RPMI8226 (cell line): ENCODE measurements around the gene SLC35E4.
"Not testable (repeated sequence)": the region's sequence is repeated elsewhere in the genome, so short reads cannot be mapped to it uniquely, and the experiment has no call there.

Experiments used
- DNase-seq: peaks from one replicate; pipeline ENCODE4 v3.0.0-alpha.2; 2015

SLC35E4 gene

GRCh38 chr22:30612789-30613188 is 22.8 kb upstream of the SLC35E4 start:
- no peak for DNase-seq

- DNase-seq: no peak
Observed at GRCh38 chr22:30614268-30614667, 21.3 kb upstream of the SLC35E4 start.

- no peak for DNase-seq
Observed at GRCh38 chr22:30614879-30615278, 20.7 kb upstream of the SLC35E4 start.

- DNase-seq: no peak
Observed at GRCh38 chr22:30615543-30615954, 20.0 kb upstream of the SLC35E4 start.

DNA sequence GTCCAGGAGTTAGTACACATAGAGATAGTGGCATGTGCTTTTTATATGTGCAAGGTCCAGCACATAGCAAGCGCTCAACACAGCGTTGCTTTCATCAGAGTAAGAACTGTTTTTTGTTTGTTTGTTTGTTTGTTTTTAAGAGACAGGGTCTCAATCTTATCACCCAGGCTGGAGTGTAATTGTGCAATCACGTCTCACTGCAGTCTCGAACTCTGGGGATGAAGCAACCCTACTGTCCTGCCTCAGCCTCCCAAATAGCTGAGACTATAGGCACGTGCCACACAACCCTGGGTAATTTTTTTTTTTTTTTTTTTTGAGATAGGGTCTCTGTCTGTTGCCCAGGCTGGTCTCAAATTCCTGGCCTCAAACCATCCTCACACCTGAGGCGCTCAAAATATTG is 17.8 kb upstream of the SLC35E4 start:
- no peak for DNase-seq

- DNase-seq: not testable (repeated sequence)
Observed at GRCh38 chr22:30619909-30620308, 15.7 kb upstream of the SLC35E4 start.

- no peak for DNase-seq
Observed at GRCh38 chr22:30626413-30626812, 9.2 kb upstream of the SLC35E4 start.

DNA sequence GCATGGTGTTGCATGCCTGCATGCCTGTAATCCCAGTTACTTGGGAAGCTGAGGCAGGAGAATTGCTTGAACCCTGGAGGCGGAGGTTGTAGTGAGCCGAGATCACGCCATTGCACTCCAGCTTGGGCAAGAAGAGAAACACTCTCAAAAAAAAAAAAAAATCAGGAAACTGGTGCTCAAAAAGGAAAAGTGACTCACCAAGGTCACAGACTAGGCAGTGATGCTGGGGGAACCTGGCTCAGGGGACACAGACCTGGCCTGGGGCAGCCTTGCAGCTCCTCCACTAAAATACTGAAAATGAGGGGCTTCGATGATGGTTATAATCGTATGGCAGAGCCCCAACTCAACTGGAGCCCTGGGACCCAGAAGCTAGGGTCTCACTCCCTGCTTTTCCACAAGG is 8.1 kb upstream of the SLC35E4 start:
- DNase-seq: no peak

DNA sequence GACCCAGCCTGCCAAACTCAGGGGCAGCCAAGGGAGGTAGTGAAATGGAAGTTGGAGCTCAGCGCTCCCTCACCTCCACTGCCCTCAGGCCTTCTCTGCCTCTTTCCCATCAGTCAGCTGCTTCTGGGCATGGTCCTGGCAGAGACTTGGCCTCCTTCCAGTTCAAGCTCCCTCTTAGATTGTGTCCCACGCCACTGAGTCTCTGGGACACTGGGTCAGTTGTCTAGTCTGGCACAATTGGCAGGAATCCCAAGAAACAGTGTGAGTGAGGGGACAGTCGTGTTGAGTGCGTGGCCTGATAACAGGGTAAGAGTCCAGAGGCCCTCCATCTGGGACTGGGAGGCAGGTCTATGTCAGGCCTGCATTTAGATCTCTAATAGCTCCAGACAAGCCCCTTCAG is 7.1 kb upstream of the SLC35E4 start:
- no peak for DNase-seq

DNA sequence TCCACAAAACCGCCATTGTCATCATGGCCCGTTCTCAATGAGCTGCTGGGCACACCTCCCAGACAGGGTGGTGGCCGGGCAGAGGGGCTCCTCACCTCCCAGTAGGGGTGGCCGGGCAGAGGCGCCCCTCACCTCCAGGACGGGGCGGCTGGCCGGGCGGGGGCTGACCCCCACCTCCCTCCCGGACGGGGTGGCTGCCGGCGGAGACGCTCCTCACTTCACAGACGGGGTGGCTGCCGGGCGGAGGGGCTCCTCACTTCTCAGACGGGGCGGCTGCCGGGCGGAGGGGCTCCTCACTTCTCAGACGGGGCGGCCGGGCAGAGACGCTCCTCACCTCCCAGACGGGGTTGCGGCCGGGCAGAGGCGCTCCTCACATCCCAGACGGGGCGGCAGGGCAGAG is 4.1 kb upstream of the SLC35E4 start:
- DNase-seq: not testable (repeated sequence)

DNA sequence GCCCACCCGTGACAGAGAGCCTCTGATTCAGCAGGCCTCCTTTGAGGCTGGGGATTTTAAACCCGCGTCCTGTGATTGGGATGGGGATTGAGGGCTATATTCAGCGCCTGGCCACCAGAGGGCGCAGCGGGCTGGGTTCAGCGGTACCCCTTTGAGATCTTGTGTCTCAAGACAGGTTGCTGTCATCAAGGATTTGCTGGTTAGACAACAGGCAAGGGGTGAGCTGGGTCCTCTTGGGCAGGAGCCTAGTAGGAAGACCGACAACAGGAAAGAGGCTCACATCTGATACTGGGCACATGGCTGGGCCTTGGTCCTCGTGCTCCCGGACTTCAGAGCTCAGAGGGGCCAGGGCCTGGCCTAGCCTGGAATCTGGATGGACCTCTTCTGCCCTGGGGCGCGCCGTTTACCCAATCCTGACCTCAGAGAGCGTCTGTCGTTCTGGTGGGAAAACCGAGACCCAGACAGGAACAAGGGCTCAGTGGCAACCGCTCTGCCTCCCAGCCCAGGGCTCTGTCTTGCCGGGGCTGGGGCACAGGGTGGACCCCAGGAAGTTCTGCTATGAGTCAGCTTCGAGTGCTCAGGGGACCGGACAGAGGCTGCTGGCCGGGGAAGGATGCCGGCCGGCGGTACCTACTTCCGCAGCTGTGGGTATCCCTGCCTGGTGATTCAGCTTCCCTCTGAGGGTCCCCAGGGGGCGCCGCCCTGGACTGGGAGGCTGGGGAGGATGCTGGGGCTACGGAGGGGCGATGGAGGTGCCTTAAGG is 929 bp upstream of the SLC35E4 start:
- DNase-seq: peak; percentile 88

GRCh38 chr22:30636226-30637077 is 871 bp downstream of the SLC35E4 start:
- no peak for DNase-seq

DNA sequence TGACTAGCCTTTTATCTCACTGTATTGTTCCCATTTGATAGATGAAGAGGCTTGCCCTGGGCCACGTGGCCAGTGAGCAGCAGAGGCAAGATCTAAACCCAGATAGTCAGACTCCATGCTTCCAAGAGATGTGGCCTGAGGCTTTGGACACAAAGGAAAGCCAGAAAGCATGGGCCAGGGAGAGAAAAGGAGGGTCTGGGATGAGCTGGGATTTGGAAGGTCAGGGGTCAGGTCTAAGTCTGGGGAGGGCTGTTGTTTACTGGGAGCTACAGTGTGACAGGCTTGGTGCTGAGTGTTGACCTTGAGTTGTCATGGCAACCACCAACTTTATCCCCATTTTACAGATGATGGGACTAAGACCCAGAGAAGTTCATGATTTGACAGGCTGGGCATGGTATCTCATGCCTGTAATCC is 2.1 kb downstream of the SLC35E4 start:
- DNase-seq: no peak

- DNase-seq: no peak
Observed at GRCh38 chr22:30640361-30640760, 4.8 kb downstream of the SLC35E4 start.

GRCh38 chr22:30640839-30641430 is 5.4 kb downstream of the SLC35E4 start:
- no peak for DNase-seq

GRCh38 chr22:30643055-30643875 is 7.7 kb downstream of the SLC35E4 start:
- no peak for DNase-seq

DNA sequence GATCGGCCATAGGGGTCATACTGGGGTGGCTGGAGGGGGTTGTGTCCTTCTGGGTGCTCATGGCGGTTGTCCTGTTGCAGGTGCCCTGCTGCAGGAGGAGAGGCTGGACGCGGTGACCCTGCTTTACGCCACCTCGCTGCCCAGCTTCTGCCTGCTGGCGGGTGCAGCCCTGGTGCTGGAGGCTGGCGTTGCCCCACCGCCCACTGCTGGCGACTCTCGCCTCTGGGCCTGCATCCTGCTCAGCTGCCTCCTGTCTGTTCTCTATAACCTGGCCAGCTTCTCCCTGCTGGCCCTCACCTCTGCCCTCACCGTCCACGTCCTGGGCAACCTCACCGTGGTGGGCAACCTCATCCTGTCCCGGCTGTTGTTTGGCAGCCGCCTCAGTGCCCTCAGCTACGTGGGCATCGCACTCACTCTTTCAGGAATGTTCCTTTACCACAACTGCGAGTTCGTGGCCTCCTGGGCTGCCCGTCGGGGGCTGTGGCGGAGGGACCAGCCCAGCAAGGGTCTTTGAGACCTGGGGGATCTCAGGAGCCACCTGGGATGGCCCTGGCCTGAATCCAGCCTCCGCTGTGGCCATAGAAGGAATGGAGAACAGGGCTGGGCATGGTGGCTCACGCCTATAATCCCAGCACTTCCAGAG is 11.1 kb downstream of the SLC35E4 start:
- DNase-seq: no peak

- DNase-seq: no peak
Observed at GRCh38 chr22:30647536-30647935, 12.0 kb downstream of the SLC35E4 start.

GRCh38 chr22:30648825-30649224 is 13.2 kb downstream of the SLC35E4 start:
- no peak for DNase-seq

DNA sequence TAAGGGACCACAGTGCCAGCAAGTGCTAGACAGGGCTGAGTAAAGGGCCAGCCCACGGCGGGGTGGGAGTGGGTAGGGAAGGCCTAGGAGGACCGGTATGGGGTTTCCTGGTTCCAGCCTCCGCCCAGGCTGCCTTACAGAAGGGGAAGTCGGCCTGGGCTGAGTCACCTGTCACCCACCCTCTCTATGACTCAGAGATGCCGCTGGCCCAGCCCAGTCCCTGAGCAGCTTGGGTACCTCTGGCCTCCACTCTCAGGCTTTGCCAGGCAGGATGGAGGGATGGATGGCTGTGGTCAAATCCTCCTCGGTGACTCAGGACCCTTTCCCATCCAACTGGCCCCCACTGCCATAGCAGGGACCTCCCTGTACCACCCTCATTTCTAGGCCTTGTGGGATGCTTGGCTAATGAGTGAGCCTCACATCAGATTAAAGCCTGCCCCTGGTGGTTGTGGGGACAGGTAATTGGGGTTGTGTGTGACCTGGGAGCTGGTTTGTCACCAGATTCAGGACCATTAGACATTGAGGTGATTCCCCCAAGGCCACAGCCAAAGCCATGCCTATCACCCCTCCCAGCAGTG is 13.9 kb downstream of the SLC35E4 start:
- DNase-seq: no peak

DNA sequence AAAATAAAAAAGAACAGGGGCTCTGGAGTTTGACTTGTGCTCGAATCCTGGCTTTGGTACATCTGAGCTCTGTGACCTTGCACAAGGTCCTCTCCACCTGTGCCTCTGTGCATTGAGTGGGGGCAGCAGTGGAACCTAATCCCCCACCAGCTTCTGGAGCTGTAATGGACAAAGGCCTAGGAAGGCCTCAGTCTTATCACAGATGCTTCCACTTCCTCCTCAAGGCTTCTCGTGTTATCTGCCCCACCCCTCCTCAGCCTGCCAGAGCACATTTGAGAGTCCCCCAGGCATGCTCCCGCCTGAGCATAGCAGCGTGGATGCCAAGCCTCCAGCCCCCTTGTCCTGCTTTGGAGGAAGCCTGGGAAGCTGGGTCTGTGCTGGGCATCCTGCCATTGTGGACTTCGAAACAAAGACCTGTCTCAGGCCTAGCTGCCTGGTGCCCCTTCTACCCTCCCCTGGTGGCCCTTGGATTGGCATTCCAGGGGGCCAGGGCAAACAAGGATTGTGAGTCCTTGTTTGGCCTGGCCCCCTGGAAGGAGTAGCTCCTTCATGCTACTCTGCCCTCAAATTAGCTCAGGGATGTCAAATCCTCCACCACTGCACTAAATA is 15.0 kb downstream of the SLC35E4 start:
- DNase-seq: no peak

GRCh38 chr22:30652852-30653251 is 17.3 kb downstream of the SLC35E4 start:
- no peak for DNase-seq
